ENCODE measurements around the gene KIF16B. TPM values are rescaled to one million over a fixed set of nuclear protein-coding genes. Genes with fewer than 3 reads are reported as not detected.

KIF16B gene
- total RNA-seq, 1 experiment from 2014 or later: 7.6 TPM

DNA sequence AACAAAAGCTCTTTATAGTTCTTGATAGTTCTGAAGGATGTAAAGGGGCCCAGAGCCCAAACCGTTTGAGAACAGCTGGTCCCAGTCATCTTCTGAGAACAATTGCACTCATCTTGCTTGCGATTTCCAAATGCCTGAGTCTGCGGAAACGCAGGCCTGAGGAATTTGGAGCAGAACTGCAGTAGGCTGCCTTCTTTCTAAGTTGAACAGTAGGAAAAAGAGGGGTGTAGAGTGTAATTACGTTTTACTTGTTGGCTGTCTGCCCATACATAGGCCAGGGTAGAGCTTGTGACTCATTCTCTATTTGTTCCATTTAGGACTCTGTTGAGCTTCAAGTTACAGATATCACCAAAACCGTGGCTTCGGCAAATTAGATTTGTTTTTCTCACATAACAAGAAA, 42.0 kb upstream of the KIF16B start (continued):
- TF ChIP-seq ESRRA (CRISPR knock-in tag; IDR thresholded peaks at IDR 0.05; ENCODE audit: borderline replicate concordance): no peak
- no peak for TF ChIP-seq ZNF317 (CRISPR knock-in tag; IDR thresholded peaks at IDR 0.05; ENCODE audit: borderline replicate concordance, low read depth)
- TF ChIP-seq HMGA2 (CRISPR knock-in tag; IDR thresholded peaks at IDR 0.05): no peak

DNA sequence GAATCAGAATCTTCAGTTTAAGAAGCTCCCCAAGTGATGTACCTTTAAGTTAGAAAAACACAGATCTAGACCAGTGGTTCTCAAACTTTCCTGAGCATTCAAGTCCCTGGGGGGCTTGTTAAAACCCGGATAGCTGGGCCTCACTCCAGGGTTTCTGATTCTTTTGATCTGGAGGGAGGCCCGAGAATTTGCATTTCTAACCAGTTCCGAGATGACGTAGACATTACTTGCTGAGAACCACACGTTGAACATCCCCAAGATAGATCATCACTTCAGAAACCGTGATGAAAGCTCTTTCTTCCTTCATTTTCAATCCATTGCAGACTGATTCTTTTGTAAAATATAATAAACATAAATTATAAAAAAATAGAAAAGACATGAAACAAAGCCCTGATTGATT, 40.7 kb upstream of the KIF16B start:
- no peak for ATAC-seq
- ChIA-PET CTCF (no interaction called here), POLR2A (no interaction called here)
- Mint-ChIP-seq H3K27me3 (ENCODE audit: low read depth) (no peaks in the 10 kb centered on the region; the same call in 1 of the 2 replicates), H3K36me3 (peaks cover 14% of the 10 kb centered on the region), H3K27ac (no peak overlapping the region), H3K4me1 (peaks cover 12% of the 10 kb centered on the region), H3K4me3 (no peak overlapping the region), H3K9me3 (peaks cover 25% of the 10 kb centered on the region)
- TF ChIP-seq RORB (CRISPR knock-in tag; IDR thresholded peaks at IDR 0.05) (no peak), ZNF219 (CRISPR knock-in tag; IDR thresholded peaks at IDR 0.05; ENCODE audit: borderline replicate concordance) (no peak), ZNF416 (CRISPR knock-in tag; IDR thresholded peaks at IDR 0.05) (no peak)
- TF ChIP-seq, protein P1, sequence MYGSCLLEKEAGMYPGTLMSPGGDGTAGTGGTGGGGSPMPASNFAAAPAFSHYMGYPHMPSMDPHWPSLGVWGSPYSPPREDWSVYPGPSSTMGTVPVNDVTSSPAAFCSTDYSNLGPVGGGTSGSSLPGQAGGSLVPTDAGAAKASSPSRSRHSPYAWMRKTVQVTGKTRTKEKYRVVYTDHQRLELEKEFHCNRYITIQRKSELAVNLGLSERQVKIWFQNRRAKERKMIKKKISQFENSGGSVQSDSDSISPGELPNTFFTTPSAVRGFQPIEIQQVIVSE (CRISPR knock-in tag; IDR thresholded peaks at IDR 0.05; ENCODE audit: borderline replicate concordance): no peak
- TF ChIP-seq, protein P2, sequence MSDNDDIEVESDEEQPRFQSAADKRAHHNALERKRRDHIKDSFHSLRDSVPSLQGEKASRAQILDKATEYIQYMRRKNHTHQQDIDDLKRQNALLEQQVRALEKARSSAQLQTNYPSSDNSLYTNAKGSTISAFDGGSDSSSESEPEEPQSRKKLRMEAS (CRISPR knock-in tag; IDR thresholded peaks at IDR 0.05): no peak
- TF ChIP-seq, protein P3, sequence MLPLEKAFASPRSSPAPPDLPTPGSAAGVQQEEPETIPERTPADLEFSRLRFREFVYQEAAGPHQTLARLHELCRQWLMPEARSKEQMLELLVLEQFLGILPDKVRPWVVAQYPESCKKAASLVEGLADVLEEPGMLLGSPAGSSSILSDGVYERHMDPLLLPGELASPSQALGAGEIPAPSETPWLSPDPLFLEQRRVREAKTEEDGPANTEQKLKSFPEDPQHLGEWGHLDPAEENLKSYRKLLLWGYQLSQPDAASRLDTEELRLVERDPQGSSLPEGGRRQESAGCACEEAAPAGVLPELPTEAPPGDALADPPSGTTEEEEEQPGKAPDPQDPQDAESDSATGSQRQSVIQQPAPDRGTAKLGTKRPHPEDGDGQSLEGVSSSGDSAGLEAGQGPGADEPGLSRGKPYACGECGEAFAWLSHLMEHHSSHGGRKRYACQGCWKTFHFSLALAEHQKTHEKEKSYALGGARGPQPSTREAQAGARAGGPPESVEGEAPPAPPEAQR (CRISPR knock-in tag; IDR thresholded peaks at IDR 0.05): no peak
- no peak for DNase-seq (ENCODE audit: low spot score)

DNA sequence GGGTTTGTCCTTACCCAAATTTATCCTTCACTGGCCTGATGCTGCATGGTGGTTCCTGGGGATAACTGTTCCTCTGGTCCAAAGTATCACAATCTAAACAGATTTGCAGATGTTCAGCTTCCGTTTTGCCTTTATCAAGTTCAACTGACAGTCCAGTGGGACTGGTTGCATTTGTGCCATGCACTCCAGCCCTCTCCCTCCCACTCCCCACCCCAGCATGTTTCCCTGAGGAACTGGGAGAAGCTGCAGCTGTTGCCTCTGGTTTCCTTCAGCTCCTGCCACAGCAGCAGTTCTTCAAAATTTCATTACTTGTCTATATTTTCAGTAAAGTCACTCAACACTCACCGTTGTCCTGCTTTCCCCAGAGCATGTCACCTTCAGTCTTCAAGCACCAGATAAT, 39.5 kb upstream of the KIF16B start:
- TF ChIP-seq, protein P4, sequence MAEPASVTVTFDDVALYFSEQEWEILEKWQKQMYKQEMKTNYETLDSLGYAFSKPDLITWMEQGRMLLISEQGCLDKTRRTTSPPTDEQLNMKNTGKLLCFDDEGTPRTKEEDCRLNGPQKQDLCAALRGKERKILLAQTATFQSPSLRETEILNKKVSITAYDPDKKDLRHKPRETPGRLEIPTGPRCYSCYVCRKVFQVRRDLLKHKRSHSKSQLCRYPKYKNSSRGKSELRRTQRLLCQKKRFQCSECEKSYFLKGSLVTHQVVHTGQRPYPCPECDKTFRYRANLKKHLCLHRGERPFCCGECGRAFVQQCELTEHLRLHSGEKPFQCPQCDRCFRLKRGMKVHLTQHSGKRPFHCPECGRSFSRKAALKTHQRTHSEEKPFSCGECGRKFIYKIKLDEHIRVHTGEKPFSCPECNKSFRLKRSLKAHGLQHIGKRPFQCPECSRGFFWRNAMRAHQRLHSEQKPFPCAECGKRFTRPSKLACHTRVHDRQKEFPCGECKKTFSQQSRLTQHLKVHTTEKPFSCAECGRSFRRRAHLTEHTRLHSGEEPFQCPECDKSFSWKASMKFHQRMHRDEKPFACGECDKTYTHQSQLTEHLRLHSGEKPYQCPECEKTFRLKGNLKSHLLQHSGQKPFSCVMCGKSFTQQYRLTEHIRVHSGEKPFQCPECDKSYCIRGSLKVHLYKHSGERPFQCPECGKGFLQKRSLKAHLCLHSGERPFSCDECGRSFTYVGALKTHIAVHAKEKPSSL (CRISPR knock-in tag; conservative IDR thresholded peaks at IDR 0.05): no peak
- no peak for TF ChIP-seq ZNF423 (CRISPR knock-in tag; IDR thresholded peaks at IDR 0.05)
- TF ChIP-seq ZBTB21 (CRISPR knock-in tag; IDR thresholded peaks at IDR 0.05; ENCODE audit: borderline replicate concordance): no peak
- no peak for TF ChIP-seq SMAD3 (CRISPR knock-in tag; IDR thresholded peaks at IDR 0.05; ENCODE audit: borderline replicate concordance)
- no peak for TF ChIP-seq HMGA2 (CRISPR knock-in tag; IDR thresholded peaks at IDR 0.05)
- no peak for TF ChIP-seq RORB (CRISPR knock-in tag; IDR thresholded peaks at IDR 0.05)
- TF ChIP-seq FOXJ3 (CRISPR knock-in tag; IDR thresholded peaks at IDR 0.05; ENCODE audit: borderline replicate concordance): no peak
- CTCF ChIA-PET: no interaction called here
- peaks cover 24% of the 10 kb centered on the region for H3K9me3 Mint-ChIP-seq
- no peak overlapping the region for H3K27ac Mint-ChIP-seq
- ATAC-seq: no peak
- POLR2A ChIA-PET: no interaction called here
- H3K27me3 Mint-ChIP-seq (ENCODE audit: low read depth): no peaks in the 10 kb centered on the region; the same call in 1 of the 2 replicates
- H3K36me3 Mint-ChIP-seq: peaks cover 13% of the 10 kb centered on the region
- H3K4me1 Mint-ChIP-seq: peaks cover 12% of the 10 kb centered on the region
- DNase-seq (ENCODE audit: low spot score): no peak
- no peak overlapping the region for H3K4me3 Mint-ChIP-seq

DNA sequence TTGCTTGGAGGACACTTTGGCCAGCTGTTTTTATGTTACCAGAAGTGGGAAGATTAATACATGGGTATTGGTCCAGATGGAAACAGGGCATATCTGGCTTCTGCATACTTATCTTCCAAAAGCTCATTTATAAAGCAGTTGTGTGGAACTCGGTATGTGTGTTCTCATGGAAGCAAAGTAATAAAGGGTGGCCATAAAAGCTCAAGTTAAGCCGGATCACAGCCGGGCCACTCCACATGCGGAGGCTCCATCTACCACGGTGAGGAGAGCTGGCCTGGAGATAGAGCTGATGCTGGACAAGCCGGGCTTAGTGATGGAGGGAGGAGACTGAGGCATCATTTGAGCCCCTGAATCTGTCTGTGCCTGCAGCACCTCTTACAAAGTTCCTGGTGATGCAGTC, 38.6 kb upstream of the KIF16B start:
- Mint-ChIP-seq H3K4me1 (peaks cover 10% of the 10 kb centered on the region), H3K36me3 (peaks cover 4% of the 10 kb centered on the region), H3K4me3 (no peak overlapping the region), H3K27me3 (ENCODE audit: low read depth) (no peaks in the 10 kb centered on the region; the same call in 1 of the 2 replicates), H3K27ac (no peak overlapping the region), H3K9me3 (peaks cover 15% of the 10 kb centered on the region)
- CTCF ChIA-PET: no interaction called here
- POLR2A ChIA-PET: no interaction called here
- DNase-seq (ENCODE audit: low spot score) (no peak), ATAC-seq (no peak)
- TF ChIP-seq, protein P5, sequence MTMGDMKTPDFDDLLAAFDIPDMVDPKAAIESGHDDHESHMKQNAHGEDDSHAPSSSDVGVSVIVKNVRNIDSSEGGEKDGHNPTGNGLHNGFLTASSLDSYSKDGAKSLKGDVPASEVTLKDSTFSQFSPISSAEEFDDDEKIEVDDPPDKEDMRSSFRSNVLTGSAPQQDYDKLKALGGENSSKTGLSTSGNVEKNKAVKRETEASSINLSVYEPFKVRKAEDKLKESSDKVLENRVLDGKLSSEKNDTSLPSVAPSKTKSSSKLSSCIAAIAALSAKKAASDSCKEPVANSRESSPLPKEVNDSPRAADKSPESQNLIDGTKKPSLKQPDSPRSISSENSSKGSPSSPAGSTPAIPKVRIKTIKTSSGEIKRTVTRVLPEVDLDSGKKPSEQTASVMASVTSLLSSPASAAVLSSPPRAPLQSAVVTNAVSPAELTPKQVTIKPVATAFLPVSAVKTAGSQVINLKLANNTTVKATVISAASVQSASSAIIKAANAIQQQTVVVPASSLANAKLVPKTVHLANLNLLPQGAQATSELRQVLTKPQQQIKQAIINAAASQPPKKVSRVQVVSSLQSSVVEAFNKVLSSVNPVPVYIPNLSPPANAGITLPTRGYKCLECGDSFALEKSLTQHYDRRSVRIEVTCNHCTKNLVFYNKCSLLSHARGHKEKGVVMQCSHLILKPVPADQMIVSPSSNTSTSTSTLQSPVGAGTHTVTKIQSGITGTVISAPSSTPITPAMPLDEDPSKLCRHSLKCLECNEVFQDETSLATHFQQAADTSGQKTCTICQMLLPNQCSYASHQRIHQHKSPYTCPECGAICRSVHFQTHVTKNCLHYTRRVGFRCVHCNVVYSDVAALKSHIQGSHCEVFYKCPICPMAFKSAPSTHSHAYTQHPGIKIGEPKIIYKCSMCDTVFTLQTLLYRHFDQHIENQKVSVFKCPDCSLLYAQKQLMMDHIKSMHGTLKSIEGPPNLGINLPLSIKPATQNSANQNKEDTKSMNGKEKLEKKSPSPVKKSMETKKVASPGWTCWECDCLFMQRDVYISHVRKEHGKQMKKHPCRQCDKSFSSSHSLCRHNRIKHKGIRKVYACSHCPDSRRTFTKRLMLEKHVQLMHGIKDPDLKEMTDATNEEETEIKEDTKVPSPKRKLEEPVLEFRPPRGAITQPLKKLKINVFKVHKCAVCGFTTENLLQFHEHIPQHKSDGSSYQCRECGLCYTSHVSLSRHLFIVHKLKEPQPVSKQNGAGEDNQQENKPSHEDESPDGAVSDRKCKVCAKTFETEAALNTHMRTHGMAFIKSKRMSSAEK (CRISPR knock-in tag; IDR thresholded peaks at IDR 0.05; ENCODE audit: borderline replicate concordance): no peak
- TF ChIP-seq, protein P6, sequence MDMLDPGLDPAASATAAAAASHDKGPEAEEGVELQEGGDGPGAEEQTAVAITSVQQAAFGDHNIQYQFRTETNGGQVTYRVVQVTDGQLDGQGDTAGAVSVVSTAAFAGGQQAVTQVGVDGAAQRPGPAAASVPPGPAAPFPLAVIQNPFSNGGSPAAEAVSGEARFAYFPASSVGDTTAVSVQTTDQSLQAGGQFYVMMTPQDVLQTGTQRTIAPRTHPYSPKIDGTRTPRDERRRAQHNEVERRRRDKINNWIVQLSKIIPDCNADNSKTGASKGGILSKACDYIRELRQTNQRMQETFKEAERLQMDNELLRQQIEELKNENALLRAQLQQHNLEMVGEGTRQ (CRISPR knock-in tag; IDR thresholded peaks at IDR 0.05): no peak
- TF ChIP-seq GRHL2 (CRISPR knock-in tag; IDR thresholded peaks at IDR 0.05; ENCODE audit: insufficient replicate concordance, severe bottlenecking) (no peak), RORB (CRISPR knock-in tag; IDR thresholded peaks at IDR 0.05) (no peak), NR1H2 (CRISPR knock-in tag; IDR thresholded peaks at IDR 0.05) (no peak)
- TF ChIP-seq, protein P7, sequence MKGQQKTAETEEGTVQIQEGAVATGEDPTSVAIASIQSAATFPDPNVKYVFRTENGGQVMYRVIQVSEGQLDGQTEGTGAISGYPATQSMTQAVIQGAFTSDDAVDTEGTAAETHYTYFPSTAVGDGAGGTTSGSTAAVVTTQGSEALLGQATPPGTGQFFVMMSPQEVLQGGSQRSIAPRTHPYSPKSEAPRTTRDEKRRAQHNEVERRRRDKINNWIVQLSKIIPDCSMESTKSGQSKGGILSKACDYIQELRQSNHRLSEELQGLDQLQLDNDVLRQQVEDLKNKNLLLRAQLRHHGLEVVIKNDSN (CRISPR knock-in tag; IDR thresholded peaks at IDR 0.05): no peak

Measured in WTC11 (cell line).